Fibroblast of skin of right biceps (primary cell): ENCODE measurements around the gene TULP4.

ENCODE experiments used
- DNase-seq: peaks from one replicate; pipeline ENCODE4 v3.0.0-alpha.2; 2013

Gene TULP4, protein sequence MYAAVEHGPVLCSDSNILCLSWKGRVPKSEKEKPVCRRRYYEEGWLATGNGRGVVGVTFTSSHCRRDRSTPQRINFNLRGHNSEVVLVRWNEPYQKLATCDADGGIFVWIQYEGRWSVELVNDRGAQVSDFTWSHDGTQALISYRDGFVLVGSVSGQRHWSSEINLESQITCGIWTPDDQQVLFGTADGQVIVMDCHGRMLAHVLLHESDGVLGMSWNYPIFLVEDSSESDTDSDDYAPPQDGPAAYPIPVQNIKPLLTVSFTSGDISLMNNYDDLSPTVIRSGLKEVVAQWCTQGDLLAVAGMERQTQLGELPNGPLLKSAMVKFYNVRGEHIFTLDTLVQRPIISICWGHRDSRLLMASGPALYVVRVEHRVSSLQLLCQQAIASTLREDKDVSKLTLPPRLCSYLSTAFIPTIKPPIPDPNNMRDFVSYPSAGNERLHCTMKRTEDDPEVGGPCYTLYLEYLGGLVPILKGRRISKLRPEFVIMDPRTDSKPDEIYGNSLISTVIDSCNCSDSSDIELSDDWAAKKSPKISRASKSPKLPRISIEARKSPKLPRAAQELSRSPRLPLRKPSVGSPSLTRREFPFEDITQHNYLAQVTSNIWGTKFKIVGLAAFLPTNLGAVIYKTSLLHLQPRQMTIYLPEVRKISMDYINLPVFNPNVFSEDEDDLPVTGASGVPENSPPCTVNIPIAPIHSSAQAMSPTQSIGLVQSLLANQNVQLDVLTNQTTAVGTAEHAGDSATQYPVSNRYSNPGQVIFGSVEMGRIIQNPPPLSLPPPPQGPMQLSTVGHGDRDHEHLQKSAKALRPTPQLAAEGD (N-terminal part only)

DNA sequence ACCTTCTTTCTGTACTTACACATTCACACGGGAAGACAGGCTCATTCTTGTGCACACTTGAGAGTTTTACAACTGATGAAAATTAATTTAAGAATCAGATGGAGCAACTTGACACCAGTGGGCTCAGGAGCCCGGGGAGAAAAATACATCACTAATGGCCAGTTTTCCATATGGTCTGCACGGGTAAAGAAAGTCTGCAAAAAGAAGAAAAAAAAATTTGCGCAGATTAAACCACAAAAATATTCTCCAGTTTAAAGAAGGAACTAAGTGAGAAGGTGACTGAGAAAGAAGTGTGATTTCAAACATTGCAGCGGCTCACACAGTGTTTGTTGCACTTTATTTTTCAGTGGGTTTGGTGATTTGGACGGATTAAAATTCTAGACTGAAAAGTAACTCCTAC lies at the start of gene TULP4:
Gene TULP4, plus strand, starts transcription at position 301 of the 400 bp plus-strand sequence. CDS start 1,552 bp downstream, outside the sequence.
- no peak for DNase-seq

DNA sequence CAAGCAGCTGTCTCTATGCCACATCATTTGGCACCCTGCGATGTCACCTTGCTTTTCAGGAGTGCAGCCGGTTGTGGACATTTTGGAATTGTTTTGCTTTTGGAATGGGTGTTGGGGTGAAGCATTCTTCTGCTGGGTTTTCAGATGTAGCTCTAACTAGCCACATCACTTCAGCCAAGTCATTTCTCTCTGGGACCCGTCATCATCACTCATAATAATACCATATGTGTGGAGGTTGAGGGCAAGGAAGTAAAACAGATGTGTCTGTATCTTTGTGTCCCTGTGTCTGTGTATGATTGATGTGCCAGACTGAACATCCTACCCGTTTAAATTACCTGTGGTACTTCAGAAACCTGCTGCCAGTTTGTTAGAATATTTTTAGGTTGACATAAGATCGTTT lies 49.5 kb upstream of the TULP4 start:
- no peak for DNase-seq

GRCh38 chr6:158264180-158264579 lies 48.1 kb upstream of the TULP4 start:
- no peak for DNase-seq

- no peak for DNase-seq
Measured at GRCh38 chr6:158266131-158266530, 46.1 kb upstream of the TULP4 start.

GRCh38 chr6:158268361-158269147 lies 43.7 kb upstream of the TULP4 start:
- DNase-seq, result no peak

DNA sequence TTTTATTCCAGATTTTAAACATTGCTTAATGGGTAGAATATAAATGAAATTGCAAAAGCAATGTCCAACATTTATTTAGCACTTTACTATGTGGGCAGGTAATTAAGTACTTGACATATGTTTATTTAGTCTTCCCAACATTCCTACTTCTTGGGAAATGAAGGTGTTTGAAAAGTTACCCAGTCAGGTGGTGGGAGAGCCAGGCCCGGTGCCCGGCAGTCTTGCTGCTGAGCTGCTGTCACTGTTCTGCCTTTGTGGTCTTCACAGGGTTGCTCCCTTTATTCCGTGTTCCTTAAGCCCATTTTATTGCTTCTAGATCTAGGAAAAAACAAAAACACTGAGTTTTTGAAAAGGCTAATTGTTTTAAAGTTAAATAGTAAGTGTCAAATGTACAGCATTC lies 42.6 kb upstream of the TULP4 start:
- DNase-seq, result no peak

DNA sequence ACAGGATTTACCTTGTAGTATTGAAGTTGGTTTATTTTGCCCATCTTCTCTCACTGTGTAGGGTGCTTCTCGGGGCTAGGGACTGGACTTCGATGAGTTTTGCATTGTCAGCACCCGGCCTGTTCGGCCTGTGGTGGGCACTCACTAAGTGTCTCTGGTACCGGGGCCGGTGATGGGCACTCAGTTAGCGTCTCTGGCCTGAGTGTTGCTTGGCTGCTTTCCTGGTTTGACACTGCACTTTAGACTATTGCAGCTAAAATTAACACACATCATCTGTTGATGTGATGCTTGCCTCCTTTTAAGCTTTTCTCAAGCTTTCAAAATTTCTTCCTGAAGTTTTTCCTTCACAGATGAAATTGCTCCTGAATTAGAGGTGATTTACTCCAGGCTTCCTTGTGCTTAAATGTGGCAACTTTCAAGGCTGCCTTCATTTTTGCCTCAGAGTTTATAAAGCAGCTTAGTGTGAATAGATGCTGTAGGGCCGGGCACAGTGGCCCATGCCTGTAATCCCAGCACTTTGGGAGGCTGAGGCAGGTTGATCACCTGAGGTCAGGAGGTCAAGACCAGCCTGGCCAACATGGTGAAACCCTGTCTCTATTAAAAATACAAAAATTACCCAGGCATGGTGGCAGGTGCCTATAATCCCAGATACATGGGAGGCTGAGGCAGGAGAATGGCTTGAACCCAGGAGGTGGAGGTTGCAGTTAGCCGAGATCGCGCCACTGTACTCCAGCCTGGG lies 41.7 kb upstream of the TULP4 start:
- no peak for DNase-seq

- DNase-seq, result no peak
Measured at GRCh38 chr6:158272324-158272723, 39.9 kb upstream of the TULP4 start.

DNA sequence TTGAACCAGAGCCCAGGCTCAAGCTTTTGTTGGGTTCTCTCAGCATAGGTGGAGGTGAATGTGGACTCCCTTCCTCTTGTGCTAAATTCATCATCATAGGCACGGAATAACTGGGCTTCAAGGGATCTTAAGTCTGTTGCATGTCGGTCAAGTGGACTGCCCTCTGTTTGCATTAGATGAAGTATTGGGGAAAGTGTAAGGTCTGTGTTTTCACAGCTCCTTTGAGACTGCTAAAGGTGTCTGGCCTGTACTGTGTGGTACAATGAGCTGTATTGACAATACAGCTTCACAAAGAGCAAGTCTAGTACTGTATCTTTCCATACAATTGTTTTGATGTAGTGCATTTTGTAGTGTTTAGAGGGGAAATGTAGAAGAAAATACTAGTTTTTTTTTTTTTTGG lies 34.3 kb upstream of the TULP4 start:
- no peak for DNase-seq

GRCh38 chr6:158279615-158280014 lies 32.6 kb upstream of the TULP4 start:
- peak; percentile 15 for DNase-seq

GRCh38 chr6:158283304-158283980 lies 28.8 kb upstream of the TULP4 start:
- peak; percentile 71 for DNase-seq

- DNase-seq, result peak; percentile 95
Measured at GRCh38 chr6:158284007-158284875, 28.0 kb upstream of the TULP4 start.

DNA sequence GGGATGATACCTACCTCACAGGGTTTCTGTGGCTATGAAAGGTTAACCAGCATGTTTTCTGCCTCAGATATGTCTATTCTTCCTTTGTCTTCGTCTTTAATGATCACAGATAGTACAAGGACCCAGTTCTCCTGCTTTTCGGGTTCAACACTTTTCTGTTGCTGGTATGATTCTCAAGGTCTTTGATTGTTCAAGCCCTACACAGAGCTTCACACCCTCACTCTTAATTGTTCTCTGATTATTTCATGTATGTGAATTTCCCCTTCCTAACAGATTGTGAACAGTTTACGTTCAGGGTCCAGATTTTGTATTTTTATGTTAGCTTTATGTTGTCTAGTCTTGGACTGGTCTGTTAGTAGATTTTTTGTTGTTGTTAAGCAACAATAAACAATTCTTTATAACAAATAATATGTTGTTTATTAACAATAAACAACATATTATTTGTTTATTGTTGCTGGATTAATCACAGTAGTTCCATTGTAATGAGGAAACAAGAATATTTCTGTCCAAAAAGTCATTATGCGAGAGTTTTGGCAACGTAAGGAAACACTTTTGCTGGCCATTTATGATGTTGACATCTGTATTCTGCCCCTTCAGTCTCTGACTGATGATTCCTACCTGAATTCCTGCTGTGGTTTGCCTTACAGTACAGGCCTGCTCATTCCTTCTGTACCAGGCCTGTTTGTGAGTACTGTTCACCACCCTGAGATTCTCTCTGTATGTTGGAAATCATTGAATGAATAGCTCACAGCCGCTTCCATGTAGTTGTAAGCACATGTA lies 27.2 kb upstream of the TULP4 start:
- DNase-seq, result peak; percentile 42

- peak; percentile 9 for DNase-seq
Measured at GRCh38 chr6:158285656-158286021, 26.6 kb upstream of the TULP4 start.

DNA sequence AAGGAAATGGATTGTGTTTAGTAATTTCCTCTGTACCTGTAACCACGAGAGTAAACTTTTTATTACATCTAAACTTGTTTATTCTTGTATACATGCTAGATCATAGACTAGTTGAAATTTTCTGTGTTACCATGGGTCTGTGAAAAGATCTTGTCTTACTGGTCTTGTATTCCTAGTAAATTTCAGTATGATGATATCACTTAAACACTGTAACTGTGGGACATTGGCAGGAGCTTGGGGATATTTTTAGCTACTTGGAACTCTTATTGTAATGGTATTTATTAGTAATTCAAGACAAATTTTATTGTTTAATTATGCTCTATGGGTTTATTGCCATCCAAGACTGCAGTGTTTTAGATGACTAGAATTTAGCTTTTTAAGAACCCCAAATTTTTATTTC lies 25.9 kb upstream of the TULP4 start:
- peak; percentile 83 for DNase-seq

DNA sequence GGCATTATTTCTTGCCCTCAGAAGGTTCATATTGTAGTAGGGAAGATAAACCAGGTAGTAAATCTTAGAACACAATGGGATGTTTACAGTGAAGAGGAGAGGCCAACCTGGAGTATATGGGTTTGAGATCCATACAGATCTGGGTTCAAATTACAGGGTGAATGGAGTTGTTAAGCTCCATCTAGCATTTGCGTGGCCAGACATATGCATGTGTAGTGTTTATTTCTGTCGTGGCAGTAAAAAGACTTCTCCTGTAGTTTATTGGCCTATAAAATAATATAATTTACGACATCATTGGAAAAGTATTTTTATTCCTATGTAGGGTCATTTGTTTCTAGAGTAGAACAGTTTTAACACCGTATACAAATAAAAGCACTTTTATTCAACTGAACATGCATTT lies 25.2 kb upstream of the TULP4 start:
- DNase-seq, result no peak

- DNase-seq, result no peak
Measured at GRCh38 chr6:158290040-158290439, 22.2 kb upstream of the TULP4 start.

DNA sequence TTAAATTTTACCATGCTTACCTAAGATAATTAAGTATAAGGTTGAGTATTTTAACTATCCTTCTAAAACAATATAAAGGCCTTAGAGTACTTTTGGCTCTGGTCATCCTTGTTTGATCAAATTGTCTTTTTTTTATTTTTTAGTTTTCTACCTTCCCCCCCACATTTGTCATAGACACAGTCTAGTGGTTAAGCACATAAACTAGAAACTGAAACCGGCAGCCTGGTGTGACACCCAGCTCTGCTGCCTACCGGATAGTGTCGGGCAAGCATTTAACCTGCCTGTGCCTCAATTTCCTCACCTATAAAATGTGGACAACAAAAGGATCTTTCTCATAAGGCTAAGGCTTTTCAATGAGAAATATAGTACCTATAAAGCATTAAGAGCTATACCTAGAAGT lies 21.6 kb upstream of the TULP4 start:
- DNase-seq, result no peak

- no peak for DNase-seq
Measured at GRCh38 chr6:158292016-158292415, 20.2 kb upstream of the TULP4 start.

DNA sequence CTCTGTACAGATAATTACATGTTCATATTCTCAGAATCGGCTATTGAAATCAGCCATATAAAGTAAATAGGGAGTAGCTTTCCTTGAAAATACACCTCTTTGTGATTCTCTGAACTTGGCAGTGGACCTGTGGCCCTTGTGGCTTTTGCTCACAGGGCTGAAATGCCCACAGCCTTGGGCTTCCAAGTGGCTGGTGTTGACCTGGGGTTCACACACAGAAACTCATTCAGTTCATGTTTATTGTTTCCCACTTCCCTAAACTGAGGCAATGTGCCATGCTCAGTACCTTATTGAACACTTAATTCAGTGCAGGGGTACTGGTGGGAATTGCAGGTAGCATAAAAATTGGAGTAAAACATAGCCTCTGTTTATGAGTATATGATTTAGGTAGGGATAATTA lies 19.1 kb upstream of the TULP4 start:
- DNase-seq, result no peak
